Kidney tubule cell (primary cell): ENCODE results near the gene SMIM32.

Experiments
- DNase-seq: peaks from one replicate; pipeline ENCODE4 v3.0.0-alpha.2; 2018; ENCODE audit warnings: low spot score

The SMIM32 gene

GRCh38 chr5:136207631-136208030 lies 14.7 kb upstream of the SMIM32 start:
- no peak for DNase-seq

- DNase-seq, result no peak
Observed at GRCh38 chr5:136206361-136206760, 13.4 kb upstream of the SMIM32 start.

- DNase-seq, result no peak
Observed at GRCh38 chr5:136205941-136206340, 13.0 kb upstream of the SMIM32 start.

- peak; percentile 49 for DNase-seq
Observed at GRCh38 chr5:136205061-136205702, 12.2 kb upstream of the SMIM32 start.

GRCh38 chr5:136203303-136203922 lies 10.5 kb upstream of the SMIM32 start:
- DNase-seq, result no peak

- no peak for DNase-seq
Observed at GRCh38 chr5:136202469-136203205, 9.7 kb upstream of the SMIM32 start.

- no peak for DNase-seq
Observed at GRCh38 chr5:136201870-136202269, 8.9 kb upstream of the SMIM32 start.

- DNase-seq, result no peak
Observed at GRCh38 chr5:136200761-136201160, 7.8 kb upstream of the SMIM32 start.

- DNase-seq, result no peak
Observed at GRCh38 chr5:136200130-136200529, 7.2 kb upstream of the SMIM32 start.

GRCh38 chr5:136199408-136199807 lies 6.4 kb upstream of the SMIM32 start:
- no peak for DNase-seq

- no peak for DNase-seq
Observed at GRCh38 chr5:136198453-136198852, 5.5 kb upstream of the SMIM32 start.

GRCh38 chr5:136197462-136198142 lies 4.6 kb upstream of the SMIM32 start:
- DNase-seq, result peak; percentile 76

- peak; percentile 9 for DNase-seq
Observed at GRCh38 chr5:136195971-136196820, 3.2 kb upstream of the SMIM32 start.

GRCh38 chr5:136194576-136194975 lies 1.6 kb upstream of the SMIM32 start:
- no peak for DNase-seq

GRCh38 chr5:136193322-136193935 lies 467 bp upstream of the SMIM32 start:
- DNase-seq, result peak; percentile 6

GRCh38 chr5:136192015-136192525 lies 892 bp downstream of the SMIM32 start:
- DNase-seq, result peak; percentile 26

- peak; percentile 55 for DNase-seq
Observed at GRCh38 chr5:136191304-136192014, 1.5 kb downstream of the SMIM32 start.

GRCh38 chr5:136190904-136191303 lies 2.1 kb downstream of the SMIM32 start:
- DNase-seq, result no peak

- DNase-seq, result no peak
Observed at GRCh38 chr5:136190091-136190720, 2.8 kb downstream of the SMIM32 start.

GRCh38 chr5:136188859-136189258 lies 4.1 kb downstream of the SMIM32 start:
- DNase-seq, result no peak
